Vagina (tissue), 2 donors: Measurements from ENCODE around the gene THAP3. TPM values are rescaled to one million over a fixed set of nuclear protein-coding genes. Genes with fewer than 3 reads are reported as not detected.
"Not testable (repeated sequence)": the region's sequence is repeated elsewhere in the genome, so short reads cannot be mapped to it uniquely, and the experiment has no call there.

ENCODE experiments used
- DNase-seq, 2 donors: peaks; one replicate each; pipeline ENCODE4 v3.0.0-alpha.2; 2017; ENCODE audit errors: extremely low spot score in 2 of 2
- H3K27ac ChIP-seq: fragments of 200-600 bp; sonication (generic); one replicate; pipeline ENCODE4 v1.5.1; 2019
- H3K27me3 ChIP-seq: fragments of 200-600 bp; sonication (generic); one replicate; pipeline ENCODE4 v1.5.1; 2019
- H3K36me3 ChIP-seq, 2 donors: fragments of 200-600 bp; sonication (generic); one replicate each; pipeline ENCODE4 v1.5.1; 2017 to 2019
- H3K4me1 ChIP-seq: fragments of 200-600 bp; sonication (generic); one replicate; pipeline ENCODE4 v1.5.1; 2019
- H3K4me3 ChIP-seq, 2 donors: fragments of 200-600 bp; sonication (generic); 1 replicate in 1 of 2; 2 replicates in 1 of 2; pipeline ENCODE4 v1.5.1; 2016 to 2019
- H3K9me3 ChIP-seq: fragments of 200-600 bp; sonication (generic); one replicate; pipeline ENCODE4 v1.5.1; 2019
- POLR2A ChIP-seq, 2 donors: fragments of 450-650 bp; IDR thresholded peaks; one replicate each; pipeline ENCODE4 v1.6.1; 2017; ENCODE audit warnings: antibody characterized with exemption in 2 of 2, mild to moderate bottlenecking in 2 of 2, moderate library complexity in 2 of 2
- POLR2AphosphoS5 ChIP-seq, 2 donors: sonication (generic); formaldehyde crosslinking; IDR thresholded peaks; one replicate each; pipeline ENCODE4 v1.9.0; 2017; ENCODE audit warnings: antibody characterized with exemption in 2 of 2, mild to moderate bottlenecking in 2 of 2, low read depth in 1 of 2; ENCODE audit not compliant: insufficient read depth in 1 of 2
- intact Hi-C: fragments of 100-400 bp; cut with DNase I; formaldehyde crosslinking; loops from one replicate; pipeline ENCODE4 v1.15.1; 2023
- total RNA-seq: library from RNA; depleted of rRNA; stranded (reverse); fragments of >200 nt; gene quantifications from one replicate; pipeline ENCODE4 v1.2.3, GENCODE V29; 2016
- TF ChIP-seq, protein P1 (sequence below), 3 experiments: fragments of 450-650 bp in 2 of 3; fragments of 200-600 bp in 1 of 3; sonication (generic) in 1 of 3; IDR thresholded peaks; one replicate each; pipeline ENCODE4 v1.5.1; 2017 to 2019; ENCODE audit warnings: antibody characterized with exemption in 3 of 3, mild to moderate bottlenecking in 2 of 3, moderate library complexity in 2 of 3

The THAP3 gene
- total RNA-seq, 1 donor from 2014 or later: 29.0 TPM

- peaks cover 0 to 62% of the 10 kb centered on the region in 2 donors for H3K36me3 ChIP-seq
- H3K4me1 ChIP-seq: peaks cover 11% of the 10 kb centered on the region
- intact Hi-C loops: loop anchor here (5.0 kb wide), 1 partner anchor 36 kb away; the partner anchor contains the start of gene KLHL21
- H3K27ac ChIP-seq: peak overlapping the region; percentile 20
- H3K27me3 ChIP-seq: no peaks in the 10 kb centered on the region
- no peaks in the 10 kb centered on the region for H3K9me3 ChIP-seq
- no peak overlapping the region for H3K4me3 ChIP-seq
- DNase-seq: no peak
- TF ChIP-seq, protein P1, sequence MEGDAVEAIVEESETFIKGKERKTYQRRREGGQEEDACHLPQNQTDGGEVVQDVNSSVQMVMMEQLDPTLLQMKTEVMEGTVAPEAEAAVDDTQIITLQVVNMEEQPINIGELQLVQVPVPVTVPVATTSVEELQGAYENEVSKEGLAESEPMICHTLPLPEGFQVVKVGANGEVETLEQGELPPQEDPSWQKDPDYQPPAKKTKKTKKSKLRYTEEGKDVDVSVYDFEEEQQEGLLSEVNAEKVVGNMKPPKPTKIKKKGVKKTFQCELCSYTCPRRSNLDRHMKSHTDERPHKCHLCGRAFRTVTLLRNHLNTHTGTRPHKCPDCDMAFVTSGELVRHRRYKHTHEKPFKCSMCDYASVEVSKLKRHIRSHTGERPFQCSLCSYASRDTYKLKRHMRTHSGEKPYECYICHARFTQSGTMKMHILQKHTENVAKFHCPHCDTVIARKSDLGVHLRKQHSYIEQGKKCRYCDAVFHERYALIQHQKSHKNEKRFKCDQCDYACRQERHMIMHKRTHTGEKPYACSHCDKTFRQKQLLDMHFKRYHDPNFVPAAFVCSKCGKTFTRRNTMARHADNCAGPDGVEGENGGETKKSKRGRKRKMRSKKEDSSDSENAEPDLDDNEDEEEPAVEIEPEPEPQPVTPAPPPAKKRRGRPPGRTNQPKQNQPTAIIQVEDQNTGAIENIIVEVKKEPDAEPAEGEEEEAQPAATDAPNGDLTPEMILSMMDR (IDR thresholded peaks at IDR 0.05): no peak
- no peak for TF ChIP-seq POLR2A (IDR thresholded peaks at IDR 0.05)
- TF ChIP-seq POLR2AphosphoS5 (IDR thresholded peaks at IDR 0.05; ENCODE audit: insufficient read depth in 1 of 2, low read depth in 1 of 2): peak; percentile 51 to 55
Observed at GRCh38 chr1:6638226-6638625, 13.6 kb downstream of the THAP3 start.

DNA sequence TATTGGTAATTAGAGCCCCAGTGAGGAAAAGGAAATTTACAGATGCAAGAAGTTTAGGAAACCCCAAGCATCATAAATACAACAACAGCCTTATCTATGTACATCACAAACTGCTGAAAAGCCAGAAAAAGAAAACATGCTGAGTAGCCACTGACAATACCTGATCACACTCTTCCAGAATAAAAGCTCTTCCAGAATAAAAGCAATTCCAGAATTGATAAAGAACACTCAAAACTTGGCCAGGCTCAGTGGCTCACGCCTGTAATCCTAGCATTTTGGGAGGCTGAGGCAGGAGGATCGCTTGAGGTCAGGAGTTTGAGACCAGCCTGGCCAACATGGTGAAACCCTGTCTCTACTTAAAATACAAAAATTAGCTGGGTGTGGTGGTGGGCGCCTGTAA is 16.2 kb downstream of the THAP3 start:
- not testable (repeated sequence) for DNase-seq, H3K4me3 ChIP-seq, H3K27ac ChIP-seq, H3K27me3 ChIP-seq, H3K9me3 ChIP-seq
- Histone ChIP-seq H3K36me3 (peaks cover 0 to 58% of the 10 kb centered on the region in 2 donors), H3K4me1 (peaks cover 11% of the 10 kb centered on the region)
- intact Hi-C loops: loop anchor here (10.0 kb wide), 1 partner anchor 156 kb away; no protein-coding TSS in a partner anchor

GRCh38 chr1:6645018-6645417 is 20.4 kb downstream of the THAP3 start:
- Histone ChIP-seq H3K9me3 (no peaks in the 10 kb centered on the region), H3K36me3 (peaks cover 0 to 27% of the 10 kb centered on the region in 2 donors)
- intact Hi-C loops: loop anchor here (5.0 to 10.0 kb wide), 2 partner anchors 88 to 160 kb away; partner anchors contain the start of gene TAS1R1

DNA sequence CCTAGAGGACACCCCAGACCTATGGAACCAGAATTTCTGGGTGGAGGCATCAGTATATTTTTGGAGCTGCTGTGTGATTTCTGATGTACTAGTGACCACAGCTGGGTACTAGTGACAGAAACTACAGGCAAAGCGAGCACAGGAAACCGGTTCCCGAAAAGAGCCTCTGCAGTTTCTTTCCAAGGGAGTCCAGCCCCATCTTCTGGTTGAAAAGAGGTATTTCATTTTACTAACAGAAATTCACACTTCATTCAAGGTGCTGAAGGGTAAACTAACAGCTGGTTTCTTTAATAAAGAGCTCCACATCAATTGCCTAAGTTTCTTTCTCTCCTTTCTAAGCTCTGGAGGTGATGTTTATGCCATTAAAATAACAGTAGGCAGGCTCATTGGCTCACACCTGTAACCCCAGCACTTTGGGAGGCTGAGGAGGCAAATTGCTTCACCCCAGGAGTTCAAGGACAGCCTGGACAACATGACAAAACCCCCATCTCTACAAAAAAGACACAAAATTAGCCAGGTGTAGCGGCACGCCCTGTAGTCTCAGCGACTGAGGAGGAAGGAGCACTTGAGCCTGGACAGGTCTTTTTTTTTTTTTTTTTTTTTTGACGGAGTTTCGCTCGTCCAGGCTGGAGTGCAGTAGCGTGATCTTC is 22.0 kb downstream of the THAP3 start:
- Histone ChIP-seq H3K27me3 (no peaks in the 10 kb centered on the region), H3K36me3 (peaks cover 0 to 28% of the 10 kb centered on the region in 2 donors), H3K27ac (no peak overlapping the region), H3K4me3 (no peak overlapping the region), H3K4me1 (no peaks in the 10 kb centered on the region), H3K9me3 (no peaks in the 10 kb centered on the region)
- DNase-seq: no peak
- intact Hi-C loops: loop anchor here (5.0 to 10.0 kb wide), 2 partner anchors 89 to 162 kb away; partner anchors contain the start of gene TAS1R1
- TF ChIP-seq POLR2A (IDR thresholded peaks at IDR 0.05) (no peak), POLR2AphosphoS5 (IDR thresholded peaks at IDR 0.05; ENCODE audit: insufficient read depth in 1 of 2, low read depth in 1 of 2) (peak in 1 of 2 donors; percentile 33)
- TF ChIP-seq, protein P1 (IDR thresholded peaks at IDR 0.05): peak; percentile 45 to 74 (median 51)

More at GRCh38 chr1:6645018-6645417, 20.4 kb downstream of the THAP3 start:
- Histone ChIP-seq H3K27ac (no peak overlapping the region), H3K4me3 (no peak overlapping the region), H3K27me3 (no peaks in the 10 kb centered on the region), H3K4me1 (no peaks in the 10 kb centered on the region)
- no peak for DNase-seq
- TF ChIP-seq, protein P1 (IDR thresholded peaks at IDR 0.05): no peak
- TF ChIP-seq POLR2A (IDR thresholded peaks at IDR 0.05): no peak
- no peak for TF ChIP-seq POLR2AphosphoS5 (IDR thresholded peaks at IDR 0.05; ENCODE audit: insufficient read depth in 1 of 2, low read depth in 1 of 2)

- no peak for TF ChIP-seq POLR2AphosphoS5 (IDR thresholded peaks at IDR 0.05; ENCODE audit: insufficient read depth in 1 of 2, low read depth in 1 of 2)
- TF ChIP-seq, protein P1 (IDR thresholded peaks at IDR 0.05): no peak
- TF ChIP-seq POLR2A (IDR thresholded peaks at IDR 0.05): no peak
- no peak for DNase-seq
- Histone ChIP-seq H3K27me3 (no peaks in the 10 kb centered on the region), H3K4me3 (no peak overlapping the region), H3K4me1 (no peaks in the 10 kb centered on the region), H3K36me3 (peaks cover 0 to 42% of the 10 kb centered on the region in 2 donors), H3K27ac (no peak overlapping the region), H3K9me3 (no peaks in the 10 kb centered on the region)
- intact Hi-C loops: loop anchor here (5.0 to 10.0 kb wide), 2 partner anchors 91 to 164 kb away; partner anchors contain the start of gene TAS1R1
Observed at GRCh38 chr1:6648556-6648955, 23.9 kb downstream of the THAP3 start.
